Activated CD8-positive, alpha-beta memory T cell treated with anti-CD3 and anti-CD28 coated beads, Interleukin-2, amount 50 U/mL, for 24 hours (primary cell): Measurements from ENCODE around the gene EFCAB9.

ENCODE experiments used
- DNase-seq: peaks from one replicate; pipeline ENCODE4 v3.0.0-alpha.2; 2020; ENCODE audit errors: extremely low read depth

Gene EFCAB9

DNA sequence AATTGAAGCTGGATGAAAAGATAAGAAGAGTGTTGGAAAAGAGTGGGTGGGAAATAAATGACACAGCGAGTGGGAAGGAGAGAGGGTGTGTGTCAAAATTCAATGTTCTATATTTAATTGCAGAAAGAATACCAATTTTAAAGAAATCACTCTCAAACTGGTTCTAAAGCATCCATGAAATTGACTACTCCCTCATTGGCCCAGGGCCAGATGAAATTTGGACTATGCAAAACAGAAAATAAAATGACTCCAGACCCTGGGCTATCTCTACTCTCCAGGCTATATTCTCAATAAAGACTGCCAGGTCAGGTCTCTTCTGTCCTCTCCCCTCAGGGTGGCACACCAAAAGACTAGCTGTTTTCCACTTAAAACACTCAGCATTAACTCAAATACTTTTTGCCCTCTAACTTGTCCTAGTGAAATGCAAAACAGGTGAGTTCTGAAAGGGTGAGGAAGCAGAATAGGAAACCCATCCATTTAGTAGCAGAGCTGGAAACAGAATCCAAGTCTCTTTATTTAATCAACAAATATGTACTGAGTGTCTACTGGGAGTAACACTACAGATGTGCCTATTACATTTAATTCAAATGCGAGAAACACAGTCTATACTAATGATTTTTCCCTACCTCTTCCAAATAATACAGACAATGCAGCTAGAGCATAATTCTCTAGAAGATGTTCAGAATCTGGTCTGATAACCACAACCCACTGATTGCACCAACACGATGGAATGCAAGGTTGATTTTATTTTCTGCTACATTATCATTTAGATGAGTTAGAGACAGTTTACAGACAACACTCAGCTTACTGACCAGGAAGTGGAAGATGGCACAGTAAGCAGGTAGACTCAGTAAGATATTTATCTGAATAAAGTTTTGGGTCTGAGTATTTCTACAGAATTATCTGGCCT lies 42.1 kb downstream of the EFCAB9 start:
- DNase-seq, result no peak

DNA sequence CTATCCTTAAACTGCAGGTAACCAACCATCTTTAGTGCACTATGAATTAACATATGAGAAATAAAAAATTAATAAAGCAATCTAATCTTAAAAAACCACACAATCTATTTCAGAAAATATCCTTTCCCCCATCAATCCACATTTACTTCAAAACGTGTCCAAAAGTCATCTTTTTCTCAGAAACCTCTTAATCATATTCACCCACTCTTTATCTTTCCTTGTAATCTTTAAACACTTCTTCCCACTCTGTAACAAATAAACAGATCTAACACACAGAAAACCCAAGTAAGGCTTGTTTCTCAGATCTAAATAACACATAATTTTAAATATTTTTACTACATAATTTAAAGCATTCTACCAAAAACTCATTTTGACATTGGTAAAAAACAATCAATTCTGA lies 44.4 kb downstream of the EFCAB9 start:
- DNase-seq, result no peak

DNA sequence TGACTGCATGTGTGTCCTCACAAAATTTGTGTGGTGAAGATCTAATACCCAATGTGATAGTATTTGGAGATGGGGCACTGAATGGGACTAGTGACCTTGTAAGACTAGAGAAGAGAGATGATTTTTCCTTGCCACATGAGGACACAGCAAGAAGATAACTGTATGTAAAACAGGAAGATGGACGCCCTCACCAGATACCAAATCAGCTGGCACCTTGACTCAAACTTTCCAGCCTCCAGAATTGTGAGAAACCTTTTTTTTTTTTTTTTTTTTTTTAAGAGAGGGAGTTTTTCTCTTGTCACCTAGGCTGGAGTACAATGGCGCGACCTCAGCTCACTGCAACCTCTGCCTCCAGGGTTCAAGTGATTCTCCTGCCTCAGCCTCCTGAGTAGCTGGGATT lies 49.3 kb downstream of the EFCAB9 start:
- DNase-seq, result no peak

DNA sequence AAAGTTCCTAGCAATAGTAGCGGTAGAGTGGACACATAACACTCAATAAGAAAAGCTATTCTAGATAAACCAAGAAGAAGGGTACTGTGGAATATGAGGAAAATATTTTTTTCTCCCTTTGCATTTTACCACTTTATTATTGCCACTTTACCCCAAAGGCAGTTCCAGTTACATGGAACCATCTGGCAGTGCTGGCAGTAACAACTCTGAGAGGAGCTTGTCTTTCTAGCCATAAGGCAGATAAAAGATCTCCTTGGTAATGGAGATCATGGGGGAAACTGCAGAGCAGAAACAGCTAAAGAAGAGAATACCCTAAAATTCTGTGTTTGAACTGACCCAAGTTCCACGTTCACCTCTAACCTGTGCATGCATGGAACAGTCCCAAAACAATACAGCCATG lies 51.1 kb downstream of the EFCAB9 start:
- no peak for DNase-seq

DNA sequence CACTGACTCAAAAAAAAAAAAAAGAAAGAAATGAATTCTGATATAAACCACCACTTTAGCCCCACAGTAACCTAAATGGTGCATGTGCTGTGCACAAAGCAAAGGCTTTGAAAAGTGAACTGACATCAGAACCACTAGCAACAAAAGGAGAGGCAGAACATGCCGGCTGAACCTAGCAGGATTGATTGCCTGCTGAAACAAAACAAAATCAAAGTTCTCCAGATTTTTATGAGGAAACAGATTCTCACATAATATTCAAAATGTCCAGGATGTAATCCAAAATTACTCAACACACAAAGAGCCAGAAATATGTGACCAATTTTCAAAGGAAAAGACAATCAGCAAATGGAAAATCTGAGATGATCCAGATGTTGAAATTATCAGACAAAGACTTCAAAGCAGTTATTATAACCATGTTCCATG lies 51.7 kb downstream of the EFCAB9 start:
- no peak for DNase-seq

DNA sequence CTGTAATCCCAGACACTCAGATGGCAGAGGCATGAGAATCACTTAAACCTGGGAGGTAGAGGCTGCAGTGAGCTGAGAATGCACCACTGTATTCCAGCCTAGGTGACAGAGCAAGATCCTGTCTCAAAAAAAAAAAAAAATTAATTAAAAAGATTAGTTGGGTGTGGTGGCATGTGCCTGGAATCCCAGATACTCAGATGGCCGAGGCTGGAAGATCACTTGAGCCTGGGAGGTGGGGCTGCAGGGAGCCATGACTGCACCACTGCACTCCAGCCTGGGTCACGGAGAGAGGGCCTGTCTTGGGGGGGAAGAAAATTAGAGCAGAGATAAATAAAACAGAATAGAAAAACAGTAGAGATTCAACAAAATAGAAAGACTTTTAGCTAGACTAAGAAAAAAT lies 54.7 kb downstream of the EFCAB9 start:
- no peak for DNase-seq

DNA sequence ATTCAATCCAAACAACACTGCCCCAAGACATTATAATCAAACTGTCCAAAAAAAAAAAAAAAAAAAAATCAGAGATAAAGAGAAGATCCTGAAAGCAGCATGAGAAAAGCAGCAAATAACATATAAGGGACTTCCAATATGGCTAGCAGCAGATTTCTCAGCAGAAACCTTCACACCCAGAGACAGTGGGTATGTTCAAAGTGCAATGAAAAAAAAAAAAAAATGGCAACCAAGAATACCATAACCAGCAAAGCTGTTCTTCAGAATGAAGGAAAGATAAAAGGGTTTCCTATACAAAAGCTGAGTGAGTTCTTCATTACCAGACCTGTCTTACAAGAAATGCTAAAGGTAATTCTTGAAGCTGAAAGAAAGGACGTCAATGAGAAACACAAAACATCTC lies 57.4 kb downstream of the EFCAB9 start:
- no peak for DNase-seq

DNA sequence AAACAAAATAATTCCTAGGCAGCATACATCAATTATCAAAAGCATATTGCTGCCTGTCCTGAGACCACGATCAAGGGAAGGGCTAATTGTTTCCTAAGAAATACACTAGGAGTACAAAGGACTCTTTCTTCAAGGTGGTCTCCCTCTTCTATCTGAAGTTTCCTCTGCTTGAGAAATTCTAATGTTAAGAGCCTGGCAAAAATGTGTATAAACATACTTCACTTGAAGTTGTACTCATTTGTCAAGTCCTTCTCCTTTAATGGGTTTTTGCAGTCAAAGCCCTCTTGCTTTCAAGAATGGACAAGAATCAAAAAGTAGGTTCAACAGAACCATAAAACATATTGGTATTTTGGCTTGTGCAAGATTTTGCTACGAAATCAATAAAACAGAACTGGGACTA lies 58.5 kb downstream of the EFCAB9 start:
- no peak for DNase-seq
